ENCODE data around the gene PSMB3. TPM values are rescaled to one million over a fixed set of nuclear protein-coding genes. Genes with fewer than 3 reads are reported as not detected.

The PSMB3 gene
- total and polyA plus RNA-seq, 11 donors: 145 to 305 (median 199) TPM

DNA sequence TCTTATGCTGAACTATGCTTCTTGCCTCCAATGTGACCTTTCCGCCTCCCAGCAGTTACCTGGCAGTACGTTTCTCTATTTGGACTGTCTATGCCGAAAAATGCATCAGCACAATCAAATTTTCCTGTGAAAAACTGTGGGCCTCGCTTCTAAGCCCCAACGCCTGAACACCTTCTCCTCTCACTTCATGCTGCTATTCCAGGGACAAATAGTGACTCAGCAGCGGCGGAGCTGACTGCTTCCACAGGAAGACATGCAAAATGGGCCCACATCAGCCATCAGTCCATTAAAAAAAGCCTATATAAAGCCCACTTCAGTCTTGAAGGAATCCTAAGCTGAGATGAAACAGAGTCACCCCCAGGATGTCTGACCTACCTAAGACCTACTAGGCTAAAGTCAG lies 57.3 kb downstream of the PSMB3 start:
- TF ChIP-seq, protein P1, sequence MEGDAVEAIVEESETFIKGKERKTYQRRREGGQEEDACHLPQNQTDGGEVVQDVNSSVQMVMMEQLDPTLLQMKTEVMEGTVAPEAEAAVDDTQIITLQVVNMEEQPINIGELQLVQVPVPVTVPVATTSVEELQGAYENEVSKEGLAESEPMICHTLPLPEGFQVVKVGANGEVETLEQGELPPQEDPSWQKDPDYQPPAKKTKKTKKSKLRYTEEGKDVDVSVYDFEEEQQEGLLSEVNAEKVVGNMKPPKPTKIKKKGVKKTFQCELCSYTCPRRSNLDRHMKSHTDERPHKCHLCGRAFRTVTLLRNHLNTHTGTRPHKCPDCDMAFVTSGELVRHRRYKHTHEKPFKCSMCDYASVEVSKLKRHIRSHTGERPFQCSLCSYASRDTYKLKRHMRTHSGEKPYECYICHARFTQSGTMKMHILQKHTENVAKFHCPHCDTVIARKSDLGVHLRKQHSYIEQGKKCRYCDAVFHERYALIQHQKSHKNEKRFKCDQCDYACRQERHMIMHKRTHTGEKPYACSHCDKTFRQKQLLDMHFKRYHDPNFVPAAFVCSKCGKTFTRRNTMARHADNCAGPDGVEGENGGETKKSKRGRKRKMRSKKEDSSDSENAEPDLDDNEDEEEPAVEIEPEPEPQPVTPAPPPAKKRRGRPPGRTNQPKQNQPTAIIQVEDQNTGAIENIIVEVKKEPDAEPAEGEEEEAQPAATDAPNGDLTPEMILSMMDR (IDR thresholded peaks at IDR 0.05): no peak
- no peak for TF ChIP-seq POLR2A (IDR thresholded peaks at IDR 0.05)
- H3K27ac ChIP-seq: no peak overlapping the region
- H3K4me1 ChIP-seq: no peaks in the 10 kb centered on the region
- WGBS, 4 donors: 85 to 96% (median 94%) methylated on average over 7 of the region's 7 CpGs
- intact Hi-C loops (cut with DNase I): no loop called here
- ATAC-seq (no peak), DNase-seq (no peak)
- no peaks in the 10 kb centered on the region for H3K9me3 ChIP-seq
- peaks cover 2 to 100% (median 99%) of the 10 kb centered on the region in 9 donors for H3K36me3 ChIP-seq
- no peak overlapping the region for H3K4me3 ChIP-seq
- no peaks in the 10 kb centered on the region for H3K27me3 ChIP-seq

Small RNA genes lying within 50 kb of the gene (microRNA-seq; reads per million reads assigned to microRNA genes)
- 0 to 0.51 (median 0.10) reads per million in 4 donors for gene MIR4726

Other genes with a start within 250 kb of the PSMB3 start
- 1 to 10 TPM in 5 of 9 donors, under 1 TPM in 4; 0.46 to 1.7 (median 1.1) TPM for gene SRCIN1, start 146.8 kb upstream of the PSMB3 start, total RNA-seq
- under 1 TPM; 0.19 to 0.95 TPM for gene SRCIN1, start 146.8 kb upstream of the PSMB3 start, polyA plus RNA-seq
- 1 to 10 TPM in 4 of 9 donors, under 1 TPM in 5; 0.25 to 1.6 (median 0.94) TPM for gene EPOP, start 77.8 kb upstream of the PSMB3 start, total RNA-seq
- gene EPOP, start 77.8 kb upstream of the PSMB3 start, polyA plus RNA-seq: 1 to 10 TPM in 1 of 2 donors, under 1 TPM in 1; 0.88 to 3.1 TPM
- 10 to 100 TPM; 43.6 to 91.3 (median 68.3) TPM for gene MLLT6, start 47.5 kb upstream of the PSMB3 start, total RNA-seq
- 10 to 100 TPM; 35.2 to 71.1 TPM for gene MLLT6, start 47.5 kb upstream of the PSMB3 start, polyA plus RNA-seq
- gene CISD3, start 22.4 kb upstream of the PSMB3 start, total RNA-seq: 10 to 100 TPM; 21.2 to 80.3 (median 65.4) TPM
- gene CISD3, start 22.4 kb upstream of the PSMB3 start, polyA plus RNA-seq: 10 to 100 TPM; 61.4 to 65.1 TPM
- gene PCGF2, start 4.4 kb upstream of the PSMB3 start, total RNA-seq: 10 to 100 TPM in 7 of 9 donors, 1 to 10 TPM in 2; 3.8 to 26.3 (median 21.9) TPM
- gene PCGF2, start 4.4 kb upstream of the PSMB3 start, polyA plus RNA-seq: 10 to 100 TPM; 16.5 to 33.6 TPM
- gene PIP4K2B, start 46.8 kb downstream of the PSMB3 start, total RNA-seq: 10 to 100 TPM; 39.4 to 55.0 (median 48.5) TPM
- 10 to 100 TPM; 23.3 to 38.9 TPM for gene PIP4K2B, start 46.8 kb downstream of the PSMB3 start, polyA plus RNA-seq
- 10 to 100 TPM in 2 of 9 donors, 1 to 10 TPM in 7; 6.7 to 11.1 (median 8.3) TPM for gene CWC25, start 72.6 kb downstream of the PSMB3 start, total RNA-seq
- 10 to 100 TPM in 1 of 2 donors, 1 to 10 TPM in 1; 9.7 to 10.9 TPM for gene CWC25, start 72.6 kb downstream of the PSMB3 start, polyA plus RNA-seq
- gene RPL23, start 101.0 kb downstream of the PSMB3 start, total RNA-seq: 1,000 to 10,000 TPM in 1 of 9 donors, 100 to 1,000 TPM in 8; 698 to 1,018 (median 826) TPM
- gene RPL23, start 101.0 kb downstream of the PSMB3 start, polyA plus RNA-seq: 1,000 to 10,000 TPM; 1,964 to 2,300 TPM
- gene LASP1, start 117.3 kb downstream of the PSMB3 start, total RNA-seq: 10 to 100 TPM; 23.2 to 88.2 (median 26.7) TPM
- gene LASP1, start 117.3 kb downstream of the PSMB3 start, polyA plus RNA-seq: 10 to 100 TPM; 18.2 to 29.2 TPM
- gene FBXO47, start 214.7 kb downstream of the PSMB3 start, total RNA-seq: under 1 TPM in 1 of 9 donors, not detected in 8; 0.11 TPM
- not detected for gene FBXO47, start 214.7 kb downstream of the PSMB3 start, polyA plus RNA-seq